NB4 (cell line): Measurements from ENCODE around the gene BTG1.

Source experiments
- CTCF ChIP-seq: IDR thresholded peaks from one replicate; pipeline ENCODE4 v1.5.1; 2012; ENCODE audit warnings: low read depth, low read length
- MAX ChIP-seq: IDR thresholded peaks from 2 replicates; pipeline ENCODE4 v1.6.1; 2011; ENCODE audit warnings: low read depth, low read length
- POLR2A ChIP-seq: IDR thresholded peaks from 2 replicates; pipeline ENCODE4 v1.6.1; 2011; ENCODE audit warnings: mild to moderate bottlenecking; ENCODE audit not compliant: insufficient read length; ENCODE audit errors: extremely low read depth

- no peak for TF ChIP-seq CTCF
- TF ChIP-seq POLR2A: no peak
- no peak for TF ChIP-seq MAX
These were observed 10.9 kb downstream of the BTG1 start for GRCh38 chr12:92134638-92135274.
